NT2/D1 (cell line): ENCODE results near the gene TBC1D10A.

Experiments used
- DNase-seq: peaks from one replicate; pipeline ENCODE4 v3.0.0-alpha.2; 2011; ENCODE audit warnings: low read depth, low spot score
- H3K27me3 ChIP-seq: 2 replicates; pipeline ENCODE4 v1.6.0; 2011; ENCODE audit warnings: mild to moderate bottlenecking; ENCODE audit not compliant: insufficient read length, insufficient read depth
- H3K36me3 ChIP-seq: 2 replicates; pipeline ENCODE4 v1.6.1; 2011; ENCODE audit warnings: mild to moderate bottlenecking, low read length, mixed read lengths; ENCODE audit not compliant: insufficient read depth, insufficient read length
- H3K4me1 ChIP-seq: 2 replicates; pipeline ENCODE4 v1.5.1; 2011; ENCODE audit not compliant: insufficient read depth, insufficient read length
- H3K4me3 ChIP-seq: 2 replicates; pipeline ENCODE4 v1.5.1; 2011; ENCODE audit warnings: low read depth; ENCODE audit not compliant: insufficient read length
- H3K9ac ChIP-seq: 2 replicates; pipeline ENCODE4 v1.6.0; 2011; ENCODE audit warnings: low read depth; ENCODE audit not compliant: insufficient read length
- H3K9me3 ChIP-seq: 2 replicates; pipeline ENCODE4 v1.5.1; 2011; ENCODE audit warnings: mild to moderate bottlenecking, low read length; ENCODE audit not compliant: insufficient read depth
- SUZ12 ChIP-seq: IDR thresholded peaks from 2 replicates; pipeline ENCODE4 v1.6.1; 2011; ENCODE audit not compliant: insufficient read length, insufficient read depth; ENCODE audit errors: extremely low read depth
- YY1 ChIP-seq: IDR thresholded peaks from 2 replicates; pipeline ENCODE4 v1.6.1; 2011; ENCODE audit not compliant: insufficient read length, insufficient read depth
- ZNF274 ChIP-seq: IDR thresholded peaks from 2 replicates; pipeline ENCODE4 v1.6.1; 2011; ENCODE audit warnings: mild to moderate bottlenecking, low read depth, low read length

Gene TBC1D10A, protein sequence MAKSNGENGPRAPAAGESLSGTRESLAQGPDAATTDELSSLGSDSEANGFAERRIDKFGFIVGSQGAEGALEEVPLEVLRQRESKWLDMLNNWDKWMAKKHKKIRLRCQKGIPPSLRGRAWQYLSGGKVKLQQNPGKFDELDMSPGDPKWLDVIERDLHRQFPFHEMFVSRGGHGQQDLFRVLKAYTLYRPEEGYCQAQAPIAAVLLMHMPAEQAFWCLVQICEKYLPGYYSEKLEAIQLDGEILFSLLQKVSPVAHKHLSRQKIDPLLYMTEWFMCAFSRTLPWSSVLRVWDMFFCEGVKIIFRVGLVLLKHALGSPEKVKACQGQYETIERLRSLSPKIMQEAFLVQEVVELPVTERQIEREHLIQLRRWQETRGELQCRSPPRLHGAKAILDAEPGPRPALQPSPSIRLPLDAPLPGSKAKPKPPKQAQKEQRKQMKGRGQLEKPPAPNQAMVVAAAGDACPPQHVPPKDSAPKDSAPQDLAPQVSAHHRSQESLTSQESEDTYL

DNA sequence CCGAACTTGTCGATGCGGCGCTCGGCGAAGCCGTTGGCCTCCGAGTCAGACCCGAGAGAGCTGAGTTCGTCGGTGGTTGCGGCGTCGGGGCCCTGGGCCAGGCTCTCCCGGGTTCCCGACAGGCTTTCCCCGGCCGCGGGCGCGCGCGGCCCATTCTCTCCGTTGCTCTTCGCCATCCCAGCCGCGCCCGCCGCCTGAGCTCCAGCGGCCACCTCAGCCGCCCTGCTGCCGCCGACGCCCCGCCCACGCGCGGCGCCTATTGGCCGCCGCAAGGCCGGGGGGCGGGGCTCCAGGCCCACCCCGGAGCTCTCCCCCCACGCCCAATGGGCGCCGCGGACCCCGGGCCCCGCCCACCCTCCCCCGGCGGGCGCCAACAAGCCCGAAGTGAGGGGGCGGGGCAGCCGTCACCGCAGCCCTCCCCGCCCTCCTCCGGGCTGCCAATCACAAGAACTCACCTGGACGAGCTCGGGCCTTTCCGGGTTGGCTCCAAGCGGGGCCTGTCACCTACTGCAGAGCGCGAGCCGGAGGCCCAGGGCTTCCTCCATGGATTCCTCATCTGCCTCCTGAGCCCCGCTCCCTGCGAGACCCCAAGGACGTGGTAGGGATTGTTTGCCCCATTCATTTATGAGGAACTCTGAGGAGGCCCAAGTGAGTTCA is at the start of gene TBC1D10A:
Gene TBC1D10A, minus strand, starts transcription at position 236 of the 657 bp plus-strand sequence. Its CDS starts 60 bp downstream, at position 176.
- Histone ChIP-seq H3K4me1 (peaks cover 9% of the 10 kb centered on the region), H3K36me3 (peaks cover 24% of the 10 kb centered on the region), H3K4me3 (peak within 1 kb of the TSS; percentile 72), H3K27me3 (no peaks in the 10 kb centered on the region), H3K9ac (peak within 1 kb of the TSS; percentile 83), H3K9me3 (no peaks in the 10 kb centered on the region)
- DNase-seq: peak; percentile 86
- TF ChIP-seq SUZ12: no peak

- Histone ChIP-seq H3K27me3 (no peaks in the 10 kb centered on the region), H3K9me3 (no peaks in the 10 kb centered on the region), H3K4me1 (peaks cover 4% of the 10 kb centered on the region), H3K36me3 (peaks cover 33% of the 10 kb centered on the region), H3K9ac (no peak overlapping the region), H3K4me3 (no peak overlapping the region)
- DNase-seq: no peak
- TF ChIP-seq ZNF274 (no peak), YY1 (no peak), SUZ12 (no peak)
Measured at GRCh38 chr22:30375312-30375849, 48.6 kb upstream of the TBC1D10A start.

- Histone ChIP-seq H3K27me3 (no peaks in the 10 kb centered on the region), H3K4me3 (no peak overlapping the region), H3K9ac (no peak overlapping the region), H3K4me1 (peaks cover 4% of the 10 kb centered on the region), H3K36me3 (peaks cover 20% of the 10 kb centered on the region), H3K9me3 (no peaks in the 10 kb centered on the region)
- no peak for DNase-seq
- TF ChIP-seq ZNF274: no peak
- TF ChIP-seq YY1: no peak
- TF ChIP-seq SUZ12: no peak
Measured at GRCh38 chr22:30373331-30374325, 46.9 kb upstream of the TBC1D10A start.

DNA sequence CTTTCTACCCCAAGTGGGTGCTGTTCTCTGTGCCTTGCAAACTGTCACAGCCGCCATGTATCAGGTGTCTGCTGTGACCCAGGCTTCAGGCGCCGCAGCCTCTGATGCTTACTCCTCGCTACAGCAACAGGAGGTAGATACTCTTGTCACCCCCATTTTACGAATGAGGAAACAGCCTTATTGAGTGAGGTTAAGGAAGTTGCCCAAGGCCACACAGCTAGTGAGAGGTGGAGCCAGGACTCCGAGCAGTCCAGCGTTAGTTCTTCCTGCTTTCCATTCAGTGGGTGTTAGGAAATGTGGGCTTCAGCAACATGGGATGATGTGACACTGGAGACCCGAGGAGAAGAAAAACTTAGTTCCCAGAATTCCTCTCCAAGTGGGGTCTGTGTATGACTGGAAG is 46.2 kb upstream of the TBC1D10A start:
- no peaks in the 10 kb centered on the region for H3K27me3 ChIP-seq
- peaks cover 4% of the 10 kb centered on the region for H3K4me1 ChIP-seq
- H3K4me3 ChIP-seq: no peak overlapping the region
- no peak for DNase-seq
- TF ChIP-seq ZNF274 (no peak), YY1 (no peak), SUZ12 (no peak)
- no peak overlapping the region for H3K9ac ChIP-seq
- H3K36me3 ChIP-seq: peaks cover 21% of the 10 kb centered on the region
- no peaks in the 10 kb centered on the region for H3K9me3 ChIP-seq

DNA sequence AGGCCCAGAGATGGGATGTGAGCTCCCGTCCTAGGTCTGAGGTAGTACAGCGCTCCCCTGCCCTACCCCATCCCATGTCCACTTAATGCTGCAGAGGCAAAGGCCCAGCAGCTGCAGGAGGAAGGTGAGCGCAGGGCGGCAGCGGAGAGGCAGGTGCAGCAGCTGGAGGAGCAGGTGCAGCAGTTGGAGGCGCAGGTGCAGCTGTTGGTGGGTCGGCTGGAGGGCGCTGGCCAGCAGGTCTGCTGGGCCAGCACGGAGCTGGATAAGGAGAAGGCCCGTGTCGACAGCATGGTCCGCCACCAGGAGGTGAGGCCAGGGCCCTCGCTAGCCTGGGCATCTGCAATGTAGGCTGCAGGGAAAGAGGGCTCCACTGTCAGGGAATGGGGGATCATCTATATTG is 45.2 kb upstream of the TBC1D10A start:
- no peak for DNase-seq
- no peak for TF ChIP-seq ZNF274
- TF ChIP-seq SUZ12: no peak
- TF ChIP-seq YY1: no peak

DNA sequence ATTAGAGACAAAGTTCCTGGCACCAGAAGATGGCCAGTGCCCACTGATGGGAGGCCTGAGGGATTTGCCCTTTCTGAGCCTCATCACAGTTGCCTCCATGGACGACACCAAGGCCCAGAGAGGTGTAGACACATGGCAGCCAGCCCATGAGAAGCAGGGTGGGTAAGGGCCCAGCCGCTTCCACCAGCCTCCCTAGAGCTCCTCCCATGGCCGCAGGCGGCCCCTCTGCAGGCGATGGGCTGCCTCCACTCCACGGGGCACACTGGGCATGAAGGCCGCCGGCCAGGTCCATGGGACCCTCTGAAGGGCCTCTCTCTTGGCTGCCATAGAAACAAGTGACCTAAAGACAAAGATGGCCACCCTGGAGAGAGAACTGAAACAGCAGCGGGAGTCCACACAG is 44.6 kb upstream of the TBC1D10A start:
- H3K4me3 ChIP-seq: no peak overlapping the region
- H3K9me3 ChIP-seq: no peaks in the 10 kb centered on the region
- H3K36me3 ChIP-seq: peaks cover 9% of the 10 kb centered on the region
- H3K27me3 ChIP-seq: no peaks in the 10 kb centered on the region
- no peak for DNase-seq
- no peak for TF ChIP-seq ZNF274
- no peak for TF ChIP-seq SUZ12
- no peak for TF ChIP-seq YY1
- peaks cover 4% of the 10 kb centered on the region for H3K4me1 ChIP-seq
- no peak overlapping the region for H3K9ac ChIP-seq

More for the DNA sequence above, 45.2 kb upstream of the TBC1D10A start:
- H3K9me3 ChIP-seq: no peaks in the 10 kb centered on the region
- H3K36me3 ChIP-seq: peaks cover 12% of the 10 kb centered on the region
- H3K27me3 ChIP-seq: no peaks in the 10 kb centered on the region
- H3K4me1 ChIP-seq: peaks cover 4% of the 10 kb centered on the region
- no peak overlapping the region for H3K9ac ChIP-seq
- H3K4me3 ChIP-seq: no peak overlapping the region
